Glomerular visceral epithelial cell (primary cell): ENCODE measurements around the gene RGS16.
"Not testable (repeated sequence)": the region's sequence is repeated elsewhere in the genome, so short reads cannot be mapped to it uniquely, and the experiment has no call there.

ENCODE experiments used
- DNase-seq: peaks from one replicate; pipeline ENCODE4 v3.0.0-alpha.2; 2016; ENCODE audit errors: extremely low spot score

Gene RGS16

GRCh38 chr1:182604175-182605164, at the start of gene RGS16:
Gene RGS16 (minus strand): TSS chr1:182604389. CDS start chr1:182604259, 130 bp downstream.
- peak; percentile 47 for DNase-seq

DNA sequence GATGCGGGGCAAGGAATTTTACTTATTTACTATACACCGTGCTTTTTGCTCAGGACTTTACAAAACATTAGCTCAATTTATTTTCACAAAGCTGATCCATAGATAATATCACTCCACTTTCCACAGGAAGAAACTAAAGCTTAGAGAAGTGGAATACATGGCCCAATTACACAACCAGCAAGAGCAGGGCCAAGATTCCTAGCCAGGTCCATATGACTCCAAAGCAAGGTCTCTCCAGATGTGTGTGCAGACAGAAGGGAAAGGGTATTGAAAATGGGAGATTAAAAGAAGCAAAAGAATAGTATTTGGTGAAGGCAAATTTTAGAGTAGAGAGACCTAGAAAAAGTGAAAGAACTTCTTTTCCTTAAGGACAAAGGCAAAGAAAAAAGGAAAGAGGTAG, 49.8 kb upstream of the RGS16 start:
- no peak for DNase-seq

GRCh38 chr1:182652933-182653332, 48.7 kb upstream of the RGS16 start:
- no peak for DNase-seq

DNA sequence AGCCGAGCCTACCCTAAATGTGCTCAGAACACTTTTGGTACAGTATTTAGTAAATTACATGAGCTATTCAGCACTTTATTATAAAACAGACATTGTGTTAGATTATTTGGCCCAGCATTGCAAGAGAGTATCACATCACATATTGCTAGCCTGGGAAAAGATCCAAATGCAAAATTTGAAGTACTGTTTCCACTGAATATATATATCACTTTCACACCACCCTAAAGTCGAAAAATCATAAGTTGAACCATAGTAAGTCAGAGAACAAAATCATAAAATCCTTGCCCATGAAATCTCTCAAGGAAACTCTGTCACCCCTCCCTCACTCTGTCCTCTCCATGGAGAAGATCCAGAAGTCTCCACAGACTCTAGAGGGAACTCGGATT, 47.1 kb upstream of the RGS16 start:
- no peak for DNase-seq

- no peak for DNase-seq
These were observed 46.6 kb upstream of the RGS16 start for GRCh38 chr1:182650678-182651338.

GRCh38 chr1:182649041-182649440, 44.9 kb upstream of the RGS16 start:
- DNase-seq: no peak

GRCh38 chr1:182646739-182647138, 42.5 kb upstream of the RGS16 start:
- no peak for DNase-seq

- no peak for DNase-seq
These were observed 40.7 kb upstream of the RGS16 start for GRCh38 chr1:182644886-182645285.

GRCh38 chr1:182643699-182644098, 39.5 kb upstream of the RGS16 start:
- DNase-seq: peak; percentile 12

GRCh38 chr1:182642461-182642860, 38.3 kb upstream of the RGS16 start:
- DNase-seq: no peak

- DNase-seq: no peak
These were observed 37.4 kb upstream of the RGS16 start for GRCh38 chr1:182641561-182641960.

DNA sequence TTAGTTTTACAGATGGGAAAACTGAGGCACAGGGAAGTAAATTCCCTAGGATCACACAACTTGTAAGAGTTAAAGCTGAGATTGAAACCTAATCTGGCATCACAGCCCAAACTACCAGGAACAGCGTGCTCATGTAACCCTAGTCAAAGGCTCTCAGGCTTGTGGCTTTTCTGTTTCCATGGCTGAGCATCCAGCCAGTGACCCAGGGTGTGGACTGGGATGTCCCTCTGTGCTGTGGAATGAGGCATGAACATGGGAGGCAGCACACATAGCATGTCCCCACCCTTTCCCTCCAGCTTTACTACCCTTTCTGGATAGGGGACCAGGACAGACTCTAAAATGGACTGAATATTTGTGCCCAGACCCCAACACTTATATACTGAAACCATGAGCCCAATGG, 35.1 kb upstream of the RGS16 start:
- no peak for DNase-seq

- no peak for DNase-seq
These were observed 33.6 kb upstream of the RGS16 start for GRCh38 chr1:182637769-182638168.

DNA sequence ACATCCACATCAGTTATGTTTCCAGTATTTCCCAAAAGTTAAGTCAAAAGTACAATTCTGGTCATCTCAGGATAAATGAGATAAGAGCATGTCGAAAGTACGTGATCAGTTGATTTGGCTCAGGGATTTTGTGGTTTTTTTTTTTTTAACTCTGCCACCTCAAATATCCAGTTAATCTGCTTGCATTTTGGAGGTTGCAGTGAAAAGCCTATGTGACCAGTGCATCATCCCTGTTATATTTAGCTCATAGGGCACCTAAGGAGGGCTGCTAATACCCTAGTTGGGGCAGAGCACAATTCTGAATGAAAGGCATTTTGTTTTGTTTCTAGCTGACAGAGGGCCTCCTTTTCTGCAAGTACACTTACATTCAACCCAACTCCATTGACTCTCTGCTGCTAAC, 31.7 kb upstream of the RGS16 start:
- DNase-seq: no peak

DNA sequence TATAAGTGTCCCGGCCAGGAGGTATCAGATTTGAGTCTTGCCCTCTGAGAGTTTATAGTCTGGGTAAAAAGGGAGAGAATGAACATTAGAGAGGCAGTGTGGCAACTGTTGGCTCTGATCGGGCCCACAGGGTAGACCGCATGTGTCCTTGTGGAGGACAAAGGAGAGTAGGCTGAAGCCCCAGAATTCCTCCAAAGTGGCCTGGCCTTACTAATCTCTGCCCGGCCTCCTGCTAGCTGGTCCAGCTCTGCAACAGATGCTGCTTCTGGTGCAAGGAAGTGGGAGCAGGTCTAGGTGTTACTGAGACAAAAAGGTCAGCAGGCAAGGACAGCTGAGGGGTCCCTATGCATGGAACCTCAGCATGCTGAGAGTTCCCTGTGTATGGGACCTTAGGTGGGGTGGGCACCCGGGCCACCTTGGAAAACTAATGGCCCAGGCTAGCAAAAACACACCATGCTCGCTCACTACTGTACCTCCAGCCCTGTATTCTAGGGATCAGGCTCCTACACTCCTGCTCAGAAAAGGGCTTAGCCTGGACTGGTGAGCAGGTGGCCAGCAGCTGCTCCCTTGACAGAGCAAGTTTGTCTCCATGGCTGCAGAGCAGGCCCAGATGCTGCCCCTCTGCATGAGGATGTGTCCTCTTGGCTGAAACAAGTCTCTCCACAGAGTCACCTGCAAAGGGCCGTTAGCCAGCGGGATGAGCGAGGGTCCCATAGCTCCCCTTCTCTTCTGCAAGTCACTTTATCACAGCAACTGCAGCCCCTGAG, 30.3 kb upstream of the RGS16 start:
- no peak for DNase-seq

GRCh38 chr1:182633657-182634281, 29.6 kb upstream of the RGS16 start:
- DNase-seq: no peak

- no peak for DNase-seq
These were observed 28.8 kb upstream of the RGS16 start for GRCh38 chr1:182633031-182633430.

DNA sequence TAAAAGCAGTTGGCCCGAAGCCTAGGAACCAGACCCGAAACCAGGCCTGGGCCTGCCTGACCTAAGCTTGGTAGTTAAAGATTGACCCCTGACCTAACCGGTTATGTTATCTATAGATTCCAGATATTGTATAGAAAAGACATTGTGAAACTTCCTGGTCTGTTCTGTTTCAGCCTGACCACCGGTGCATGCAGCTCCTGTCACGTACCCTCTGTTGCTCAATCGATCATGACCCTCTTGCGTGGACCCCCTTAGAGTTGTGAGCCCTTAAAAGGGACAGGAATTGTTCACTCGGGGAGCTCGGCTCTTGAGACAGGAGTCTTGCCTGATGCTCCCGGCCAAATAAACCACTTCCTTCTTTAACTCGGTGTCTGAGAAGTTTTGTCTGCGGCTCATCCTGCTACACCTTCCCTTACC, 28.3 kb upstream of the RGS16 start:
- DNase-seq: not testable (repeated sequence)

DNA sequence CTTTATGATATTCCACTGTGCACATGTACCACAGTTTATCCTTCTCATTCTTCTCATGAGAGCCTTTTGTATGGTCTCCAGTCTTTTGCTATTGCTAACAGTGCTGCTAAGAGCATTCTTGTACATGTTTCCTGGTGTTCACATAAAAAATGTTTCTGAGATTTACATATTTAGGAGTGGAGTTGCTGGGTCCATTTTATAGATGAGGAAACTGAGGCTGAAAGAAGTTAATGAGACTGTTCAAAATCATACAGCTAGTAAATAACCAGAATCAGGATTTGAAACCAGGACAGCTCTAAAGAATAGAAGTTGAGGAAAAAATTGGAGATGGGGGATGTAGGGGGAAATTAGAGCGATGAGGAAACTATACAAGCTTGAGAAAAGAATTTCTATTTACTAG, 27.8 kb upstream of the RGS16 start:
- no peak for DNase-seq

DNA sequence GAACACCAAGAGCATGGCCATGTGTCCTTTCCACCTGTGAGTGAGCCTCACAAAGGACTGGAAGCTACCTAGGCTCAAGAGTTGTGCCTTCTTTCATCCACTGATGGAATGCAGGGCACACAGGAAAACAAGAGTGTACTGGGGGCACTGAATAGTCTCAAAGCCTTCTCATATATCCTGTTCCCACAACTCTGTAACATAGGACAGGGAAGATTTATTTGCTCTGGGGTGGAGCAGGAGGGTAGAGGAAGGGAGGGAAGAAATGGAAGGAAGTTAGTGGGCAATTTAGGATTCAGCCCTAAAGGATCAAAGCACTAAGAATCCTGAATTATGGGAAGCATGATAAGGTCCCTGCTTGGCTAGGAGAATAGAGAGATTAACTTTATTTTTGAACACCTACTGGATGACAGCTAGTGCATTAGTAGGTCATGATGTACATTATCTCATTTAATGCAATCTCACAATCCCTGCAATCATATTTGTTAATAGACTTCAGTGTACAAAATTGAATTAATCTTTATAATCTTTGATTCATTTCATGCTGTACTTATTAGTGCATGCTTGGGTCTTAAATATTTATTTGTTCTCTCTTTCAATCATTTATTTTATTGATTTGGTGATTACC, 27.0 kb upstream of the RGS16 start:
- DNase-seq: no peak

DNA sequence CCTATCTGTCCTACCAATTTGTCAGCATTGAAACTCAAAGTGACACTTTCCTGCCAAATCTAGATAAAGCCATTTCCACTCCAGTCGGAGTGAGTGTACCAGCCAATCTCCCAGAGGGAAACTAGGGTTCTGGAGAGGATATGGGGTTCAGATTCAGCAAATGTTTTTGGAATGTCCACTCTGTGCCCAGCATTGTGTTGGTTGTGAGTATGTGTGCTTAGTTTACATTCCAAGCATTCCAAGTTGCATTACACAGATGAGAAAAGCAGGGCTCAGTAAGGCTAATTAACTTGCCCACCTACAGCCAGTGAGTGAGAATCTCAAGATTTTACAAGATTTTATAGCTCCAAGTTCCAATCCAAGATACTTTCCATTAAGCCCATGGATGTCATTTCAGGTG, 26.4 kb upstream of the RGS16 start:
- DNase-seq: no peak
